Sigmoid colon (tissue), 4 donors: ENCODE results near the gene PWWP2A.

Experiments
- CTCF ChIP-seq, 4 experiments: fragments of 450-650 bp in 3 of 4; fragments of 200-600 bp in 1 of 4; IDR thresholded peaks; one replicate each; pipeline ENCODE4 v1.5.1; 2016 to 2019; ENCODE audit warnings: antibody characterized with exemption in 4 of 4, mild to moderate bottlenecking in 3 of 4, moderate library complexity in 2 of 4
- POLR2AphosphoS5 ChIP-seq, 4 donors: sonication (generic); formaldehyde crosslinking; IDR thresholded peaks; one replicate each; pipeline ENCODE4 v1.6.1; 2017; ENCODE audit warnings: antibody characterized with exemption in 4 of 4

- TF ChIP-seq CTCF (IDR thresholded peaks at IDR 0.05), result no peak
- no peak for TF ChIP-seq POLR2AphosphoS5 (IDR thresholded peaks at IDR 0.05)
Observed at GRCh38 chr5:160076997-160077396, 42.3 kb downstream of the PWWP2A start.
